GM12892 (cell line): Measurements from ENCODE around the gene COL6A3.

ENCODE experiments used
- POLR2A ChIP-seq: IDR thresholded peaks from 2 replicates; pipeline ENCODE4 v1.6.1; 2011; ENCODE audit warnings: low read depth, low read length, control low read depth
- POLR2AphosphoS5 ChIP-seq: IDR thresholded peaks from 2 replicates; pipeline ENCODE4 v1.6.1; 2011; ENCODE audit warnings: low read depth, low read length, control low read depth
- TAF1 ChIP-seq: IDR thresholded peaks from 2 replicates; pipeline ENCODE4 v1.6.1; 2011; ENCODE audit warnings: low read depth, mild to moderate bottlenecking, control low read depth, low read length, borderline replicate concordance

GRCh38 chr2:237287872-237288271 lies 126.1 kb downstream of the COL6A3 start:
- TF ChIP-seq POLR2AphosphoS5 (no peak), POLR2A (no peak), TAF1 (no peak)
